ENCODE data around the gene ATP11B.

ATP11B gene

DNA sequence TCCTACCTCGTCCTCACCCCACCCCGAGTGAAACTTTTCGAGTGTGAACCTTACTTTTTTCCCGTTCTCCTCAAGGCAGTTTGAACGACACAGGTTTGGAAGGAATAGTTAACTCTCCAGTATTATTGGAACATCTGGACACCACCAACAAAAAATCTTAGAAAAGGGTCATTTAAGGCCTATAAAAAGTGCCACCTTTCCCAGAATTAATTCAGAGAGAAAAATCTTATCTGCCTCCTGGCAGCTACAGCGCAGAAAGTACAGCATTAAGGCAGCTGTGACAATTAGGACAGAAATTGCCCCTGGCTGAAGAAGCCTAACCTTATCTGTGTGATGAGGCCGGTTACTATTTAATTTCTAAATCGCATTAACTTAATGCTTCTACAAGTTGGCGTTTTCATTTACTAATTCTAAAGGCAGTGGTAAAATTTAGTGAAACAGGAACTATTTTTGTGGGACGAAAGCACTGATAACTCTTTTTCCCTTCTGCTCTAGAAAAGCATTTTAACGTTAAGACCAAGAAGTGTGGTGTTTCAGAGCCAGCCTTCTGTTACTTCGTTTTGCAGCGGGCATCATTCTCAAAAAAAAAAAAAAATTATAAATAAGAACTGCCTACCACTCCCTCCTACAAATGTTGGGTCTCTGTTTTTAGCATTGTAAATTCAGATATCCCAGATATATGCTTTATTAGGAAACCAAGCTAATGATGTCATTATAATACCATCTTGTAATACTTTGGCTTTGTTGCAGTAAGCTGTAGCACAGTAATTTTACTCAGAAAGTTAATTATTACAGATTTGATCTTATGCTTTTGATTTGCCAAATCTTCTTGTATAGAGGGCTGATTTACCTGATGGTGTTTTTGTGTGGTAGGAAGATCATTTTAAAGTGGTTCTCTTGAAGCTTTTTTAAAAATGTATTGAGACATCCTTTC lies 1.4 kb downstream of the ATP11B start:
- DNase-seq: peak in 1 of 2 donors; percentile 7
- no CpG with 5 or more reads among the region's 13 CpGs for WGBS (ENCODE audit: extremely low coverage, insufficient coverage, insufficient read length)

GRCh38 chr3:182795389-182795782 lies 2.1 kb downstream of the ATP11B start:
- Histone ChIP-seq H3K18ac (ENCODE audit: low read length) (no peak overlapping the region), H3K9ac (ENCODE audit: low read length) (no peak overlapping the region), H3K27ac (ENCODE audit: low read depth, low read length) (no peak overlapping the region), H2BK120ac (ENCODE audit: insufficient read depth, low read length, poor library complexity) (no peak overlapping the region), H3K23ac (ENCODE audit: low read length) (no peak overlapping the region), H2BK12ac (ENCODE audit: low read length) (no peak overlapping the region), H3K4me2 (ENCODE audit: low read length) (peak overlapping the region; percentile 7), H2BK5ac (ENCODE audit: low read depth, low read length, poor library complexity) (no peak overlapping the region), H3K4me3 (ENCODE audit: low read depth, low read length) (no peak overlapping the region), H2AFZ (ENCODE audit: insufficient read depth, low read length, poor library complexity) (no peak overlapping the region), H2AK5ac (ENCODE audit: low read length) (no peak overlapping the region), H4K8ac (ENCODE audit: low read depth, low read length) (no peak overlapping the region), H3K36me3 (ENCODE audit: control insufficient read depth in 1 of 2, insufficient read depth in 2 of 2, low read length in 2 of 2) (peaks cover 0 to 3% of the 10 kb centered on the region in 2 experiments), H4K12ac (ENCODE audit: low read depth, low read length) (no peak overlapping the region), H3K79me1 (ENCODE audit: low read length) (peaks cover 11% of the 10 kb centered on the region), H3K79me2 (ENCODE audit: control insufficient read depth, insufficient read depth, low read length, poor library complexity) (peaks cover 9% of the 10 kb centered on the region), H4K91ac (ENCODE audit: low read depth, low read length) (no peak overlapping the region), H3K9me3 (ENCODE audit: insufficient read depth, low read depth, low read length) (no peaks in the 10 kb centered on the region), H3K27me3 (ENCODE audit: insufficient read depth, low read length) (no peaks in the 10 kb centered on the region), H3K4me1 (ENCODE audit: control insufficient read depth in 1 of 2, insufficient read depth in 2 of 2, low read length in 2 of 2) (no peaks in the 10 kb centered on the region), H3K4ac (ENCODE audit: low read depth, low read length) (no peak overlapping the region), H3K14ac (ENCODE audit: low read length) (no peak overlapping the region)
- peak; percentile 15 to 74 for DNase-seq
- WGBS (ENCODE audit: extremely low coverage, insufficient coverage, insufficient read length): no CpG with 5 or more reads among the region's 3 CpGs

More for the DNA sequence above, 1.4 kb downstream of the ATP11B start:
- peak overlapping the region; percentile 93 for H3K4me3 ChIP-seq (ENCODE audit: low read depth, low read length)
- peak overlapping the region; percentile 26 for H3K18ac ChIP-seq (ENCODE audit: low read length)
- no peaks in the 10 kb centered on the region for H3K9me3 ChIP-seq (ENCODE audit: insufficient read depth, low read depth, low read length)
- H2AK5ac ChIP-seq (ENCODE audit: low read length): no peak overlapping the region
- peak overlapping the region; percentile 79 for H2AFZ ChIP-seq (ENCODE audit: insufficient read depth, low read length, poor library complexity)
- peak overlapping the region; percentile 66 for H3K4ac ChIP-seq (ENCODE audit: low read depth, low read length)
- H3K14ac ChIP-seq (ENCODE audit: low read length): peak overlapping the region; percentile 18
- H3K4me2 ChIP-seq (ENCODE audit: low read length): peak overlapping the region; percentile 86
- H3K9ac ChIP-seq (ENCODE audit: low read length): peak overlapping the region; percentile 74
- H2BK5ac ChIP-seq (ENCODE audit: low read depth, low read length, poor library complexity): no peak overlapping the region
- no peaks in the 10 kb centered on the region for H3K27me3 ChIP-seq (ENCODE audit: insufficient read depth, low read length)
- no peak overlapping the region for H3K27ac ChIP-seq (ENCODE audit: low read depth, low read length)
- H2BK12ac ChIP-seq (ENCODE audit: low read length): no peak overlapping the region
- no peak overlapping the region for H4K8ac ChIP-seq (ENCODE audit: low read depth, low read length)
- no peak overlapping the region for H4K91ac ChIP-seq (ENCODE audit: low read depth, low read length)
- no peak overlapping the region for H4K12ac ChIP-seq (ENCODE audit: low read depth, low read length)
- H2BK120ac ChIP-seq (ENCODE audit: insufficient read depth, low read length, poor library complexity): no peak overlapping the region
- H3K4me1 ChIP-seq (ENCODE audit: control insufficient read depth in 1 of 2, insufficient read depth in 2 of 2, low read length in 2 of 2): no peaks in the 10 kb centered on the region
- H3K79me1 ChIP-seq (ENCODE audit: low read length): peaks cover 11% of the 10 kb centered on the region
- peaks cover 9% of the 10 kb centered on the region for H3K79me2 ChIP-seq (ENCODE audit: control insufficient read depth, insufficient read depth, low read length, poor library complexity)
- peaks cover 0 to 3% of the 10 kb centered on the region in 2 experiments for H3K36me3 ChIP-seq (ENCODE audit: control insufficient read depth in 1 of 2, insufficient read depth in 2 of 2, low read length in 2 of 2)
- H3K23ac ChIP-seq (ENCODE audit: low read length): no peak overlapping the region

GRCh38 chr3:182796310-182796709 lies 3.0 kb downstream of the ATP11B start:
- Histone ChIP-seq H4K91ac (ENCODE audit: low read depth, low read length) (no peak overlapping the region), H2BK12ac (ENCODE audit: low read length) (no peak overlapping the region), H4K12ac (ENCODE audit: low read depth, low read length) (no peak overlapping the region), H3K4me2 (ENCODE audit: low read length) (no peak overlapping the region), H3K18ac (ENCODE audit: low read length) (no peak overlapping the region), H2BK120ac (ENCODE audit: insufficient read depth, low read length, poor library complexity) (no peak overlapping the region), H2AK5ac (ENCODE audit: low read length) (no peak overlapping the region), H2AFZ (ENCODE audit: insufficient read depth, low read length, poor library complexity) (no peak overlapping the region), H3K9me3 (ENCODE audit: insufficient read depth, low read depth, low read length) (no peaks in the 10 kb centered on the region), H3K4me1 (ENCODE audit: control insufficient read depth in 1 of 2, insufficient read depth in 2 of 2, low read length in 2 of 2) (no peaks in the 10 kb centered on the region), H3K79me1 (ENCODE audit: low read length) (peaks cover 11% of the 10 kb centered on the region), H3K23ac (ENCODE audit: low read length) (no peak overlapping the region), H3K27me3 (ENCODE audit: insufficient read depth, low read length) (no peaks in the 10 kb centered on the region), H3K27ac (ENCODE audit: low read depth, low read length) (no peak overlapping the region), H2BK5ac (ENCODE audit: low read depth, low read length, poor library complexity) (no peak overlapping the region), H3K79me2 (ENCODE audit: control insufficient read depth, insufficient read depth, low read length, poor library complexity) (peaks cover 9% of the 10 kb centered on the region), H3K36me3 (ENCODE audit: control insufficient read depth in 1 of 2, insufficient read depth in 2 of 2, low read length in 2 of 2) (peaks cover 0 to 3% of the 10 kb centered on the region in 2 experiments), H3K4me3 (ENCODE audit: low read depth, low read length) (no peak overlapping the region), H4K8ac (ENCODE audit: low read depth, low read length) (no peak overlapping the region), H3K9ac (ENCODE audit: low read length) (no peak overlapping the region), H3K4ac (ENCODE audit: low read depth, low read length) (no peak overlapping the region), H3K14ac (ENCODE audit: low read length) (no peak overlapping the region)
- WGBS (ENCODE audit: extremely low coverage, insufficient coverage, insufficient read length): no CpG with 5 or more reads among the region's 1 CpG
- DNase-seq: no peak

- Histone ChIP-seq H4K12ac (ENCODE audit: low read depth, low read length) (no peak overlapping the region), H3K9me3 (ENCODE audit: insufficient read depth, low read depth, low read length) (no peaks in the 10 kb centered on the region), H4K91ac (ENCODE audit: low read depth, low read length) (no peak overlapping the region), H2AFZ (ENCODE audit: insufficient read depth, low read length, poor library complexity) (no peak overlapping the region), H3K4me3 (ENCODE audit: low read depth, low read length) (no peak overlapping the region), H3K23ac (ENCODE audit: low read length) (no peak overlapping the region), H3K14ac (ENCODE audit: low read length) (no peak overlapping the region), H3K79me2 (ENCODE audit: control insufficient read depth, insufficient read depth, low read length, poor library complexity) (peaks cover 9% of the 10 kb centered on the region), H3K4ac (ENCODE audit: low read depth, low read length) (no peak overlapping the region), H2BK5ac (ENCODE audit: low read depth, low read length, poor library complexity) (no peak overlapping the region), H4K8ac (ENCODE audit: low read depth, low read length) (no peak overlapping the region), H3K27ac (ENCODE audit: low read depth, low read length) (no peak overlapping the region), H2BK12ac (ENCODE audit: low read length) (no peak overlapping the region), H3K9ac (ENCODE audit: low read length) (no peak overlapping the region), H3K27me3 (ENCODE audit: insufficient read depth, low read length) (no peaks in the 10 kb centered on the region), H2AK5ac (ENCODE audit: low read length) (no peak overlapping the region), H3K4me2 (ENCODE audit: low read length) (no peak overlapping the region), H3K4me1 (ENCODE audit: control insufficient read depth in 1 of 2, insufficient read depth in 2 of 2, low read length in 2 of 2) (peaks cover 0 to 2% of the 10 kb centered on the region in 2 experiments), H3K36me3 (ENCODE audit: control insufficient read depth in 1 of 2, insufficient read depth in 2 of 2, low read length in 2 of 2) (peaks cover 0 to 3% of the 10 kb centered on the region in 2 experiments), H3K79me1 (ENCODE audit: low read length) (peaks cover 11% of the 10 kb centered on the region), H2BK120ac (ENCODE audit: insufficient read depth, low read length, poor library complexity) (no peak overlapping the region), H3K18ac (ENCODE audit: low read length) (peak overlapping the region; percentile 45)
- DNase-seq: no peak
- WGBS (ENCODE audit: extremely low coverage, insufficient coverage, insufficient read length): no CpG with 5 or more reads among the region's 1 CpG
Observed at GRCh38 chr3:182797876-182798275, 4.6 kb downstream of the ATP11B start.

Data from trophoblast cell (in vitro differentiated cells and primary cell).